Astrocyte of the cerebellum (primary cell): Measurements from ENCODE around the gene TYW3.

Source experiments
- DNase-seq: peaks from one replicate; pipeline ENCODE4 v3.0.0-alpha.2; 2011; ENCODE audit warnings: low read depth
- H3K4me3 ChIP-seq: 2 replicates; pipeline ENCODE4 v1.5.1; 2011; ENCODE audit warnings: mild to moderate bottlenecking, low read depth, low read length, moderate library complexity
- CTCF ChIP-seq: IDR thresholded peaks from 2 replicates; pipeline ENCODE4 v1.5.1; 2012; ENCODE audit warnings: low read length, low read depth, moderate library complexity, mild to moderate bottlenecking; ENCODE audit errors: missing control alignments
- in situ Hi-C: cut with HindIII; loops from 2 replicates; pipeline ENCODE4 v1.10.0; 2017; ENCODE audit warnings: low sequenced_read_pairs

The TYW3 gene

GRCh38 chr1:74771913-74772515, 39.1 kb downstream of the TYW3 start:
- DNase-seq: peak; percentile 53

GRCh38 chr1:74772945-74773344, 40.0 kb downstream of the TYW3 start:
- no peak for TF ChIP-seq CTCF
- DNase-seq: no peak
- in situ Hi-C loops: no loop called here
- H3K4me3 ChIP-seq: no peak overlapping the region

More at GRCh38 chr1:74771913-74772515, 39.1 kb downstream of the TYW3 start:
- in situ Hi-C loops: no loop called here
- H3K4me3 ChIP-seq: no peak overlapping the region
- TF ChIP-seq CTCF: peak; percentile 63

- no peak overlapping the region for H3K4me3 ChIP-seq
- no peak for TF ChIP-seq CTCF
- no peak for DNase-seq
- in situ Hi-C loops: no loop called here
Observed at GRCh38 chr1:74773582-74773981, 40.6 kb downstream of the TYW3 start.

- H3K4me3 ChIP-seq: no peak overlapping the region
- peak; percentile 15 for TF ChIP-seq CTCF
- no peak for DNase-seq
- in situ Hi-C loops: no loop called here
Observed at GRCh38 chr1:74775735-74776134, 42.8 kb downstream of the TYW3 start.

- TF ChIP-seq CTCF: no peak
- no peak for DNase-seq
- no peak overlapping the region for H3K4me3 ChIP-seq
- in situ Hi-C loops: no loop called here
Observed at GRCh38 chr1:74777525-74777924, 44.6 kb downstream of the TYW3 start.

- TF ChIP-seq CTCF: no peak
- in situ Hi-C loops: loop anchor here (10.0 kb wide), 1 partner anchor 425 kb away; no protein-coding TSS in a partner anchor
- no peak overlapping the region for H3K4me3 ChIP-seq
- no peak for DNase-seq
Observed at GRCh38 chr1:74779750-74780149, 46.8 kb downstream of the TYW3 start.
